ENCODE data around the gene ZDHHC18.

GRCh38 chr1:26827106-26827604 is 667 bp downstream of the ZDHHC18 start:
- TF ChIP-seq CTCF (IDR thresholded peaks at IDR 0.05), result no peak
- no peak for TF ChIP-seq POLR2A (IDR thresholded peaks at IDR 0.05; ENCODE audit: low read depth)
- TF ChIP-seq POLR2AphosphoS5 (IDR thresholded peaks at IDR 0.05), result no peak
- no peak for TF ChIP-seq EP300 (IDR thresholded peaks at IDR 0.05)
